ENCODE results near the gene CPEB3. TPM values are rescaled to one million over a fixed set of nuclear protein-coding genes. Genes with fewer than 3 reads are reported as not detected.
"Not testable (repeated sequence)": the region's sequence is repeated elsewhere in the genome, so short reads cannot be mapped to it uniquely, and the experiment has no call there.

The CPEB3 gene
- polyA plus RNA-seq, result 1 to 10 TPM; 1.9 to 2.3 TPM

GRCh38 chr10:92290837-92291615 lies at the start of gene CPEB3, which contains the start of gene MARCHF5:
Gene CPEB3, minus strand, starts transcription at chr10:92291078. Its CDS starts 50,728 bp downstream, at chr10:92240350.
Gene MARCHF5, plus strand, starts transcription at chr10:92291167. Its CDS starts 328 bp downstream, at chr10:92291495.
- no peaks in the 10 kb centered on the region for H3K36me3 ChIP-seq (ENCODE audit: control insufficient read depth in 2 of 2, insufficient read depth in 2 of 2, low read length in 1 of 2)
- H3K4me3 ChIP-seq (ENCODE audit: low read depth in 1 of 2, low read length in 2 of 2), result peak within 1 kb of the TSS; percentile 83 to 96
- no peaks in the 10 kb centered on the region for H3K4me1 ChIP-seq (ENCODE audit: control insufficient read depth in 2 of 2, insufficient read depth in 2 of 2, low read length in 1 of 2)
- no peaks in the 10 kb centered on the region for H3K27me3 ChIP-seq (ENCODE audit: control insufficient read depth in 1 of 2, insufficient read depth in 2 of 2, low read length in 2 of 2)
- H3K9me3 ChIP-seq (ENCODE audit: control insufficient read depth in 2 of 2, insufficient read depth in 1 of 2, low read depth in 1 of 2, low read length in 1 of 2), result no peaks in the 10 kb centered on the region
- peak within 1 kb of the TSS; percentile 96 to 97 for H3K27ac ChIP-seq (ENCODE audit: low read depth in 2 of 2, low read length in 1 of 2)
- WGBS, 2 donors, result 0% methylated on average over 69 to 79 of the region's 79 CpGs

GRCh38 chr10:92329927-92330326 lies 39.0 kb upstream of the CPEB3 start:
- not testable (repeated sequence) for H3K4me3 ChIP-seq (ENCODE audit: low read depth in 1 of 2, low read length in 2 of 2); H3K4me1 ChIP-seq (ENCODE audit: control insufficient read depth in 2 of 2, insufficient read depth in 2 of 2, low read length in 1 of 2); H3K27me3 ChIP-seq (ENCODE audit: control insufficient read depth in 1 of 2, insufficient read depth in 2 of 2, low read length in 2 of 2); H3K36me3 ChIP-seq (ENCODE audit: control insufficient read depth in 2 of 2, insufficient read depth in 2 of 2, low read length in 1 of 2); H3K9me3 ChIP-seq (ENCODE audit: control insufficient read depth in 2 of 2, insufficient read depth in 1 of 2, low read depth in 1 of 2, low read length in 1 of 2)
- H3K27ac ChIP-seq (ENCODE audit: low read depth in 2 of 2, low read length in 1 of 2), result peak overlapping the region; percentile 3 to 5
- WGBS, 2 donors, result 60 to 68% methylated on average over 6 of the region's 6 CpGs

GRCh38 chr10:92328993-92329392 lies 38.1 kb upstream of the CPEB3 start:
- no peaks in the 10 kb centered on the region for H3K4me1 ChIP-seq (ENCODE audit: control insufficient read depth in 2 of 2, insufficient read depth in 2 of 2, low read length in 1 of 2)
- H3K27ac ChIP-seq (ENCODE audit: low read depth in 2 of 2, low read length in 1 of 2), result no peak overlapping the region
- no peaks in the 10 kb centered on the region for H3K27me3 ChIP-seq (ENCODE audit: control insufficient read depth in 1 of 2, insufficient read depth in 2 of 2, low read length in 2 of 2)
- H3K36me3 ChIP-seq (ENCODE audit: control insufficient read depth in 2 of 2, insufficient read depth in 2 of 2, low read length in 1 of 2), result no peaks in the 10 kb centered on the region
- H3K9me3 ChIP-seq (ENCODE audit: control insufficient read depth in 2 of 2, insufficient read depth in 1 of 2, low read depth in 1 of 2, low read length in 1 of 2), result no peaks in the 10 kb centered on the region
- H3K4me3 ChIP-seq (ENCODE audit: low read depth in 1 of 2, low read length in 2 of 2), result no peak overlapping the region

DNA sequence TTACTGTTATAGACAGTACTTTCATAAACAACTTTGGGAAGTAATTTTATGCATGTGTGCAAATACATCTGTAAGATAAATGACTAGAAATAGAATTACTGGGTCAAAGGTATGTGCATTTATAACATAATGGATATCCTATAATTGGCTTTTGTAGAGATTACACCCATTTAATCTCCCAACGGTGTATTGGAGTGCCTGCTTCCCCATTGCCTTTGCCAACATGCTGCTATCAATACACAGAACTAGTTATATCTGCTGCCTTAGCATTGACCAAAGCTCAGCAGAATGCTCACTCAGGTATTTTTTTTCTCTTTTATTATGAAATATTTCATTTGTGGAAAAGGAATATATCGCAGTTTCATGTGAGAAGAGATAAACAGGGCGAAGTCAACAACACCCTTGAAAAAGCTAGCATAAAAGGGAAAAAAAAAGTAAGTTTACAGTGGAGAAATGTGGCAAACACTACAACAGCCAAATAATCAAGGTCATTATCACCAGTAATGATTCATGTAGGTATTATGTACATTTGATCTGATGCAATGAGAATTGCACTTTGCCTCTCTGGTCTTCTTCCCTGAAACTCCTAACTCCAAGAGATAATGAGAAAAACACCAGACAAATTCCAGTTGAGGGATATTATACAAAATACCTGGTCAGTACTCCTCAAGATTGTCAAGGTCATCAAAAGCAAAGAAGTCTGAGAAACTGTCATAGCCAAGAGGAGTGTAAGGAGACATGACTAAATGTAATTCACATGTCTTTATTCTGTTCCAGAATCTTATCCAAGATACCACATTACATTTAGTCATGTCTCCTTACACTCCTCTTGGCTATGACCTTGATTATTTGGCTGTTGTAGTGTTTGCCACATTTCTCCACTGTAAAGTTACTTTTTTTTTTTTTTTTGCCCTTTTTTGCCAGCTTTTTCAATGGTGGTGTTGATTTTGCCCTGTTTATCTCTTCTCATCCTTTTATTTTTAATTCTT lies 36.9 kb upstream of the CPEB3 start:
- WGBS, 2 donors, result 66 to 85% methylated on average over 3 of the region's 3 CpGs
- H3K36me3 ChIP-seq (ENCODE audit: control insufficient read depth in 2 of 2, insufficient read depth in 2 of 2, low read length in 1 of 2), result no peaks in the 10 kb centered on the region
- no peaks in the 10 kb centered on the region for H3K4me1 ChIP-seq (ENCODE audit: control insufficient read depth in 2 of 2, insufficient read depth in 2 of 2, low read length in 1 of 2)
- peak overlapping the region in 1 of 2 donors; percentile 67 for H3K27ac ChIP-seq (ENCODE audit: low read depth in 2 of 2, low read length in 1 of 2)
- no peaks in the 10 kb centered on the region for H3K27me3 ChIP-seq (ENCODE audit: control insufficient read depth in 1 of 2, insufficient read depth in 2 of 2, low read length in 2 of 2)
- no peak overlapping the region for H3K4me3 ChIP-seq (ENCODE audit: low read depth in 1 of 2, low read length in 2 of 2)
- no peaks in the 10 kb centered on the region for H3K9me3 ChIP-seq (ENCODE audit: control insufficient read depth in 2 of 2, insufficient read depth in 1 of 2, low read depth in 1 of 2, low read length in 1 of 2)

DNA sequence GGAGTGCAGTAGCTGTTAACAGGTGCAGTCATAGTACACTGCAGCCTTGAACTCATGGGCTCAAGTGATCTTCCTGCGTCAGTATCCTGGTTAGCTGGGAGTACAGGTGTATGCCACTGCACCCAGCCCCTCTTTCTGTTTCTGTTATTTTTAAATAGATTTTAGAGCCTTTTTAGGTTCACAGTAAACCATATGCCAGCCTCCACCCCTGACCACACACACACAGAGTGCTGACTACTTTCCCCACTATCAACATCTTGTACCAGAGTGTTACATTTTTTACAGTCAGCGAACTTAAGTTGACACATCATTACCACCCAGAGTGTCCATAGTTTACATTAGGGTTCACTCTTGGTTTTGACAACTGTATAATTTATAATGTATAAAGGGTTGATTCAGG lies 32.2 kb upstream of the CPEB3 start:
- H3K9me3 ChIP-seq (ENCODE audit: control insufficient read depth in 2 of 2, insufficient read depth in 1 of 2, low read depth in 1 of 2, low read length in 1 of 2), result no peaks in the 10 kb centered on the region
- no peak overlapping the region for H3K4me3 ChIP-seq (ENCODE audit: low read depth in 1 of 2, low read length in 2 of 2)
- no peaks in the 10 kb centered on the region for H3K36me3 ChIP-seq (ENCODE audit: control insufficient read depth in 2 of 2, insufficient read depth in 2 of 2, low read length in 1 of 2)
- WGBS, 2 donors, result 82 to 83% methylated on average over 2 of the region's 2 CpGs
- no peaks in the 10 kb centered on the region for H3K27me3 ChIP-seq (ENCODE audit: control insufficient read depth in 1 of 2, insufficient read depth in 2 of 2, low read length in 2 of 2)
- H3K4me1 ChIP-seq (ENCODE audit: control insufficient read depth in 2 of 2, insufficient read depth in 2 of 2, low read length in 1 of 2), result no peaks in the 10 kb centered on the region
- H3K27ac ChIP-seq (ENCODE audit: low read depth in 2 of 2, low read length in 1 of 2), result no peak overlapping the region

GRCh38 chr10:92316610-92317009 lies 25.7 kb upstream of the CPEB3 start:
- Histone ChIP-seq H3K9me3 (ENCODE audit: control insufficient read depth in 2 of 2, insufficient read depth in 1 of 2, low read depth in 1 of 2, low read length in 1 of 2) (no peaks in the 10 kb centered on the region), H3K36me3 (ENCODE audit: control insufficient read depth in 2 of 2, insufficient read depth in 2 of 2, low read length in 1 of 2) (no peaks in the 10 kb centered on the region)
- WGBS, 2 donors, result 83 to 91% methylated on average over 2 of the region's 2 CpGs

DNA sequence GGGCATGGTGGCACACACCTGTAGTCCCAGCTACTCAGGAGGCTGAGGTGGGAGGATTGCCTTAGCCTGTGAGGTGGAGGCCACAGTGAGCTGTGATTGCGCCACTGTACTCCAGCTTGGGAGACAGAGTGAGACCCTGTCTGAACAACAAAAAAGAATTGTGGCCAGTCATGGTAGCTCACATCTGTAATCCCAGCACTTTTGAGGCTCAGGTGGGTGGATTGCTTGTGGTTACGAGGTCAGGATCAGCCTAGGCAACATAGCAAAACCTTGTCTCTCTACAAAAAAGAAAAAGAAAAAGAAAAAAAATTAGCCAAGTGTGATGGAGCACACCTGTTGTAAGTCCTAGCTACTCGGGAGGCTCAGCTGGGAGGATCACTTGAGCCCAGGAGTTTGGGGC lies 22.9 kb upstream of the CPEB3 start:
- H3K9me3 ChIP-seq (ENCODE audit: control insufficient read depth in 2 of 2, insufficient read depth in 1 of 2, low read depth in 1 of 2, low read length in 1 of 2), result no peaks in the 10 kb centered on the region
- no peaks in the 10 kb centered on the region for H3K4me1 ChIP-seq (ENCODE audit: control insufficient read depth in 2 of 2, insufficient read depth in 2 of 2, low read length in 1 of 2)
- H3K27me3 ChIP-seq (ENCODE audit: control insufficient read depth in 1 of 2, insufficient read depth in 2 of 2, low read length in 2 of 2), result no peaks in the 10 kb centered on the region
- H3K4me3 ChIP-seq (ENCODE audit: low read depth in 1 of 2, low read length in 2 of 2), result no peak overlapping the region
- no peak overlapping the region for H3K27ac ChIP-seq (ENCODE audit: low read depth in 2 of 2, low read length in 1 of 2)
- H3K36me3 ChIP-seq (ENCODE audit: control insufficient read depth in 2 of 2, insufficient read depth in 2 of 2, low read length in 1 of 2), result no peaks in the 10 kb centered on the region
- 95 to 99% methylated on average over 3 of the region's 3 CpGs for WGBS, 2 donors

More at GRCh38 chr10:92316610-92317009, 25.7 kb upstream of the CPEB3 start:
- Histone ChIP-seq H3K4me3 (ENCODE audit: low read depth in 1 of 2, low read length in 2 of 2) (no peak overlapping the region), H3K4me1 (ENCODE audit: control insufficient read depth in 2 of 2, insufficient read depth in 2 of 2, low read length in 1 of 2) (no peaks in the 10 kb centered on the region), H3K27me3 (ENCODE audit: control insufficient read depth in 1 of 2, insufficient read depth in 2 of 2, low read length in 2 of 2) (no peaks in the 10 kb centered on the region), H3K27ac (ENCODE audit: low read depth in 2 of 2, low read length in 1 of 2) (no peak overlapping the region)

GRCh38 chr10:92309272-92309671 lies 18.4 kb upstream of the CPEB3 start:
- no peak overlapping the region for H3K4me3 ChIP-seq (ENCODE audit: low read depth in 1 of 2, low read length in 2 of 2)
- H3K9me3 ChIP-seq (ENCODE audit: control insufficient read depth in 2 of 2, insufficient read depth in 1 of 2, low read depth in 1 of 2, low read length in 1 of 2), result no peaks in the 10 kb centered on the region
- H3K4me1 ChIP-seq (ENCODE audit: control insufficient read depth in 2 of 2, insufficient read depth in 2 of 2, low read length in 1 of 2), result no peaks in the 10 kb centered on the region
- no peaks in the 10 kb centered on the region for H3K36me3 ChIP-seq (ENCODE audit: control insufficient read depth in 2 of 2, insufficient read depth in 2 of 2, low read length in 1 of 2)
- WGBS, 2 donors, result 59 to 68% methylated on average over 1 of the region's 1 CpG
- no peaks in the 10 kb centered on the region for H3K27me3 ChIP-seq (ENCODE audit: control insufficient read depth in 1 of 2, insufficient read depth in 2 of 2, low read length in 2 of 2)
- H3K27ac ChIP-seq (ENCODE audit: low read depth in 2 of 2, low read length in 1 of 2), result no peak overlapping the region

- Histone ChIP-seq H3K4me3 (ENCODE audit: low read depth in 1 of 2, low read length in 2 of 2) (no peak overlapping the region), H3K4me1 (ENCODE audit: control insufficient read depth in 2 of 2, insufficient read depth in 2 of 2, low read length in 1 of 2) (no peaks in the 10 kb centered on the region), H3K36me3 (ENCODE audit: control insufficient read depth in 2 of 2, insufficient read depth in 2 of 2, low read length in 1 of 2) (no peaks in the 10 kb centered on the region), H3K27ac (ENCODE audit: low read depth in 2 of 2, low read length in 1 of 2) (no peak overlapping the region), H3K9me3 (ENCODE audit: control insufficient read depth in 2 of 2, insufficient read depth in 1 of 2, low read depth in 1 of 2, low read length in 1 of 2) (no peaks in the 10 kb centered on the region), H3K27me3 (ENCODE audit: control insufficient read depth in 1 of 2, insufficient read depth in 2 of 2, low read length in 2 of 2) (no peaks in the 10 kb centered on the region)
- 89 to 93% methylated on average over 13 of the region's 13 CpGs for WGBS, 2 donors
Measured at GRCh38 chr10:92305133-92306072, 14.5 kb upstream of the CPEB3 start.

Data from esophagus (tissue), 2 donors.